OCI-LY3 (cell line): ENCODE results near the gene CCDC120.

ENCODE experiments used
- H2AFZ ChIP-seq: fragments of 200-600, 300-600 bp; shearing (Covaris generic); 2 replicates; pipeline ENCODE4 v1.6.0; 2014; ENCODE audit warnings: antibody characterized with exemption, low read depth, low read length
- H3K27ac ChIP-seq: fragments of 200-600, 300-600 bp; sonication (generic); 2 replicates; pipeline ENCODE4 v1.5.1; 2014; ENCODE audit warnings: mild to moderate bottlenecking, low read length, moderate library complexity, mixed read lengths
- H3K27me3 ChIP-seq: fragments of 200-600, 300-600 bp; sonication (generic); 2 replicates; pipeline ENCODE4 v1.6.1; 2014; ENCODE audit warnings: low read depth, low read length, mixed read lengths
- H3K36me3 ChIP-seq: fragments of 200-600, 300-600 bp; sonication (generic); replicated peaks from 2 replicates; pipeline ENCODE3; 2014; ENCODE audit warnings: low read depth, low read length, mixed read lengths
- H3K4me1 ChIP-seq: fragments of 300-600, 200-600 bp; sonication (generic); 2 replicates; pipeline ENCODE4 v1.6.1; 2014; ENCODE audit warnings: low read length, mixed read lengths
- H3K4me2 ChIP-seq: fragments of 200-600, 300-600 bp; sonication (generic); 2 replicates; pipeline ENCODE4 v1.6.1; 2014; ENCODE audit warnings: low read length, mixed read lengths
- H3K4me3 ChIP-seq: fragments of 300-600, 200-600 bp; sonication (generic); 2 replicates; pipeline ENCODE4 v1.5.1; 2014; ENCODE audit warnings: antibody characterized with exemption, mild to moderate bottlenecking, low read length, moderate library complexity
- H3K79me2 ChIP-seq: fragments of 300-600, 200-600 bp; shearing (Covaris generic); 2 replicates; pipeline ENCODE4 v1.6.1; 2014; ENCODE audit warnings: mild to moderate bottlenecking, low read length, mixed read lengths
- H3K9ac ChIP-seq: fragments of 300-600, 200-600 bp; shearing (Covaris generic); 2 replicates; pipeline ENCODE4 v1.6.0; 2014; ENCODE audit warnings: mild to moderate bottlenecking, low read length, moderate library complexity
- H3K9me3 ChIP-seq: fragments of 200-600, 300-600 bp; shearing (Covaris generic); 2 replicates; pipeline ENCODE4 v1.6.1; 2014; ENCODE audit warnings: low read length, mixed read lengths; ENCODE audit not compliant: insufficient read depth
- H4K20me1 ChIP-seq: fragments of 200-600, 300-600 bp; sonication (generic); 2 replicates; pipeline ENCODE4 v1.6.1; 2016; ENCODE audit warnings: low read length, mixed read lengths; ENCODE audit not compliant: insufficient read depth
- CTCF ChIP-seq: fragments of 200-600, 300-600 bp; sonication (generic); IDR thresholded peaks from 2 replicates; pipeline ENCODE4 v1.5.1; 2014; ENCODE audit warnings: antibody characterized with exemption, low read length, low read depth
- EZH2phosphoT487 ChIP-seq: fragments of 200-600 bp; shearing (Covaris generic); IDR thresholded peaks from 2 replicates; pipeline ENCODE4 v1.6.1; 2018; ENCODE audit warnings: antibody characterized with exemption, mixed run types, low read depth

The CCDC120 gene

DNA sequence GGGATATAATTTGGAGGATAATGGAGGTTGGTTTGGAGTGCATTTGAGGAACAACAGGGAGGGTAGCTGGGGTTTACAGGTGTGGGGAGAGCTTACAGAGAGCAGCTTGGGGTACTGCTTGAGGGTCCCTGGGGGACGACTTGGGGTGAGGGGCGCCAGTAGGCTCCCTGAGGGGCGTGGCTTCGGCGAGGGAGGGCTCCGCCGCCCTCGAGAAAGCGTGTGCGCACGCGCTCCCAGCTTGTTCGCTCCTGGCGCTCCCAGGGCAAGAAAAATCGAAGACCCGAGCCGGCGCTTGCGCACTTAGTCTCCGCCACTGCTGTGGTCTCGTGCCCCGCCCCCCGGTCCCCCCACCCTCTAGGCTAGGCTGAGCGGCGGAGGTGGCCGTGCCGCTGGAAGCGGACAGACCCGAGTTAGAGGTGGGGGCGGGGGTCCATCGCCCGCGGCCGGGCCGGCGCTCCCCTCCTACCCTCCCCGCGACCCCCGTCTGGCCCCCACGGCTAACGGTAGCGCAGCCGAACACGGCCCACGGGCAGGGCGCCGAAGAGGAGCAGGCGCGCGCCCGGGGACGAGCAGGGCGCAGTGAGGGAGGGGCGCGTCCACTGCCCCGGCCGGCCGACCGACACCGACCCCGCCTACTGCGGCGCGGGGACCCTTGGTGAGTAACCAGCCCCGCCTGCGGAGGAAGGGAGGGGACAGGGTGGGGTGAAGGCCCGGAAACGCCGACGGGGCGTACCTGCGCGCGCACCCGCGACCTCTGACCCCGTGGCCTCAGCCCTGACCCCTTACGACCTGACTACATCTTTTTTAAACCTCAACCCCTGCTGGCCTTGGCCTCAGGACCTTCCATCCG is 5.4 kb upstream of the CCDC120 start:
- H3K4me3 ChIP-seq: peak overlapping the region; percentile 94
- H3K79me2 ChIP-seq: peaks cover 3% of the 10 kb centered on the region; the same call in 1 of the 2 replicates
- H3K4me1 ChIP-seq: peaks cover 9% of the 10 kb centered on the region; the same call in 1 of the 2 replicates
- peak overlapping the region; percentile 89 for H3K4me2 ChIP-seq
- H3K9ac ChIP-seq: peak overlapping the region; percentile 88
- H3K27me3 ChIP-seq: no peaks in the 10 kb centered on the region
- peak overlapping the region; percentile 92 for H2AFZ ChIP-seq
- peak overlapping the region; percentile 58 for H3K27ac ChIP-seq
- no peaks in the 10 kb centered on the region for H3K9me3 ChIP-seq
- TF ChIP-seq CTCF: no peak
- no peak for TF ChIP-seq EZH2phosphoT487
- H4K20me1 ChIP-seq: no peaks in the 10 kb centered on the region
- H3K36me3 ChIP-seq: no peaks in the 10 kb centered on the region

GRCh38 chrX:49054073-49054762 is 4.6 kb upstream of the CCDC120 start:
- H3K27ac ChIP-seq: 0 out of 2 replicates have a peak overlapping the region, but pooled peaks have one; percentile 58
- H3K9me3 ChIP-seq: no peaks in the 10 kb centered on the region
- H3K79me2 ChIP-seq: peaks cover 3% of the 10 kb centered on the region; the same call in 1 of the 2 replicates
- peak overlapping the region; percentile 89 for H3K4me2 ChIP-seq
- H3K27me3 ChIP-seq: no peaks in the 10 kb centered on the region
- peak overlapping the region; percentile 59; the same call in 1 of the 2 replicates for H2AFZ ChIP-seq
- H3K36me3 ChIP-seq: no peaks in the 10 kb centered on the region
- H4K20me1 ChIP-seq: no peaks in the 10 kb centered on the region
- peaks cover 9% of the 10 kb centered on the region; the same call in 1 of the 2 replicates for H3K4me1 ChIP-seq
- peak overlapping the region; percentile 94 for H3K4me3 ChIP-seq
- no peak for TF ChIP-seq CTCF
- TF ChIP-seq EZH2phosphoT487: no peak
- peak overlapping the region; percentile 88 for H3K9ac ChIP-seq

GRCh38 chrX:49059201-49059600 is 402 bp downstream of the CCDC120 start:
- TF ChIP-seq CTCF: no peak
- TF ChIP-seq EZH2phosphoT487: no peak

DNA sequence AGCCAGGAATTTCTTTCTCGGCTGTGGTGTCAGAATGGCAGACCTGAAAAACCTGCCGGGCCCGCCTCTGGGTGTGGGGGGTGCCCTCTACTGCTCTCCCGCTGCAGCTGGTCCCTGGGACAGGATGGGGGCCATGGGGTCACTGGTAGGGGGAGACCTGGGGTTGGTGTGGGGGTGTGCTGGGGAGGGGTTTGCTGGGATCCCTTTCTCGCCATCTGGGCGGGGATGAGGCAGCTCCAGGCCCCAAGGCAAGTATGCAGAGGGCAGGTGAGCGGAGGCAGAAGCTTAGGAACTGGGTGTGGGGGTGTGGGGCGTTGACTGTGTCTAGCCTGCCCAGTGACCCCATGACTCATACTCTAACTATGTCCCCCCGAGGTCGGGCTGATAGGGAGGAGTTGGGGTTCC is 884 bp downstream of the CCDC120 start:
- Histone ChIP-seq H3K36me3 (no peaks in the 10 kb centered on the region), H3K4me1 (no peaks in the 10 kb centered on the region), H3K4me3 (no peak overlapping the region), H3K27ac (no peak overlapping the region), H3K9me3 (no peaks in the 10 kb centered on the region), H4K20me1 (no peaks in the 10 kb centered on the region), H3K79me2 (peaks cover under 1% of the 10 kb centered on the region; the same call in 1 of the 2 replicates), H2AFZ (no peak overlapping the region), H3K9ac (no peak overlapping the region), H3K27me3 (no peaks in the 10 kb centered on the region), H3K4me2 (no peak overlapping the region)
- TF ChIP-seq CTCF (no peak), EZH2phosphoT487 (no peak)

More at GRCh38 chrX:49059201-49059600, 402 bp downstream of the CCDC120 start:
- Histone ChIP-seq H3K9me3 (no peaks in the 10 kb centered on the region), H3K9ac (no peak overlapping the region), H3K27me3 (no peaks in the 10 kb centered on the region), H3K27ac (no peak overlapping the region), H2AFZ (no peak overlapping the region), H3K79me2 (peaks cover 3% of the 10 kb centered on the region; the same call in 1 of the 2 replicates), H3K4me1 (peaks cover 2% of the 10 kb centered on the region; the same call in 1 of the 2 replicates), H3K4me3 (no peak overlapping the region), H3K36me3 (no peaks in the 10 kb centered on the region), H4K20me1 (no peaks in the 10 kb centered on the region), H3K4me2 (no peak overlapping the region)
